Adrenal gland (tissue), 12 donors: Measurements from ENCODE around the gene MAST4. TPM values are rescaled to one million over a fixed set of nuclear protein-coding genes. Genes with fewer than 3 reads are reported as not detected.

ENCODE experiments used
- DNase-seq, 7 donors: peaks; one replicate each; pipeline ENCODE4 v3.0.0-alpha.2; 2019 to 2020
- H3K27ac ChIP-seq, 5 donors: fragments of 200-600 bp; sonication (generic) in 4 of 5; 1 replicate in 3 of 5; 2 replicates in 2 of 5; pipeline versions ENCODE4 v1.5.1 to v1.8.0; 2016 to 2020; ENCODE audit warnings: mild to moderate bottlenecking in 1 of 5
- H3K27me3 ChIP-seq: fragments of 200-600 bp; 2 replicates; pipeline ENCODE4 v1.8.0; 2021
- H3K36me3 ChIP-seq, 2 donors: fragments of 200-600 bp; replicated peaks in 1 of 2; 1 replicate in 1 of 2; 2 replicates in 1 of 2; pipeline versions ENCODE4 v1.5.1 to v1.8.0; 2018 to 2022
- H3K4me1 ChIP-seq, 2 donors: fragments of 200-600 bp; replicated peaks in 1 of 2; 1 replicate in 1 of 2; 2 replicates in 1 of 2; pipeline versions ENCODE4 v1.5.1 to v1.8.0; 2018 to 2021
- H3K4me3 ChIP-seq, 4 donors: fragments of 200-600 bp; sonication (generic) in 3 of 4; one replicate each; pipeline ENCODE4 v1.5.1; 2016 to 2018
- H3K9me3 ChIP-seq, 3 donors: fragments of 200-600 bp; sonication (generic) in 1 of 3; replicated peaks in 1 of 3; 1 replicate in 2 of 3; 2 replicates in 1 of 3; pipeline versions ENCODE4 v1.5.1 to v1.8.0; 2016 to 2021
- CTCF ChIP-seq, 6 experiments: fragments of 450-650 bp in 4 of 6; fragments of 200-600 bp in 2 of 6; sonication (generic) in 1 of 6; IDR thresholded peaks; 1 replicate in 5 of 6; 2 replicates in 1 of 6; pipeline versions ENCODE4 v1.5.1 to v1.8.0; 2016 to 2021; ENCODE audit warnings: antibody characterized with exemption in 6 of 6, mild to moderate bottlenecking in 2 of 6, moderate library complexity in 1 of 6
- POLR2A ChIP-seq, 2 donors: fragments of 450-650 bp; IDR thresholded peaks; one replicate each; pipeline ENCODE4 v1.6.1; 2017; ENCODE audit warnings: antibody characterized with exemption in 2 of 2, mild to moderate bottlenecking in 2 of 2, moderate library complexity in 1 of 2
- WGBS, 4 donors: extraction: QIAGEN DNeasy Blood & Tissue Kit in 2 of 4; methylation state at CpG; one replicate each; pipeline versions ENCODE4 v1.1.5 to v1.1.7; 2013 to 2017; 5-methylcytosine and 5-hydroxymethylcytosine counted together
- intact Hi-C, 2 donors: fragments of 100-400 bp; cut with DNase I; formaldehyde crosslinking; loops; one replicate each; pipeline versions ENCODE4 v1.14.1 to v1.15.0; 2022 to 2023
- polyA plus RNA-seq, 3 donors: library from polyadenylated mRNA; stranded (reverse); fragments of 200-250 nt in 2 of 3; fragments of 350-450 nt in 1 of 3; fragmentation: Illumina TruSeq in 1 of 3; extraction: RNeasy Lipid Tissue Mini Kit (QIAGEN cat#74804) in 1 of 3; gene quantifications; one replicate each; pipeline ENCODE4 v1.2.3, GENCODE V29; 2013 to 2014
- total RNA-seq, 9 donors: library from RNA; depleted of rRNA in 4 of 9; stranded (reverse); fragments of >200 nt in 4 of 9; fragments of 120-200 nt in 1 of 9; fragmentation: NEBNext Ultra II Directional in 1 of 9; extraction: Animal tissue kit (Norgen Biotek cat#: 25700) in 1 of 9; gene quantifications; one replicate each; pipeline versions ENCODE4 v1.1.0 to v1.2.4, GENCODE V29; 2013 to 2023
- donor health status: healthy with polysubstance abuse.
- donor health status: Bipolar disorder and iron deficiency.
- donor health status: DM: yes; HTN: yes; CAD: no.
- donor health status: DM: no; HTN: no; CAD: no.
- donor health status: DM: no; HTN: no; CAD: no.
- donor health status: DM: yes; HTN: yes; CAD: no.

The MAST4 gene
- total and polyA plus RNA-seq, 12 donors, result 12.3 to 95.0 (median 42.8) TPM

GRCh38 chr5:66660396-66660795 lies 64.2 kb downstream of the MAST4 start:
- no peaks in the 10 kb centered on the region for H3K27me3 ChIP-seq
- intact Hi-C loops, result no loop called here
- 88 to 99% (median 92%) methylated on average over 1 of the region's 1 CpG for WGBS, 4 donors
- peaks cover 0 to 11% of the 10 kb centered on the region in 2 donors for H3K4me1 ChIP-seq
- TF ChIP-seq CTCF (IDR thresholded peaks at IDR 0.05) (no peak), POLR2A (IDR thresholded peaks at IDR 0.05) (no peak)
- H3K9me3 ChIP-seq, result no peaks in the 10 kb centered on the region
- H3K4me3 ChIP-seq, result no peak overlapping the region
- no peak overlapping the region for H3K27ac ChIP-seq
- no peaks in the 10 kb centered on the region for H3K36me3 ChIP-seq
- DNase-seq, result no peak

- Histone ChIP-seq H3K27me3 (no peaks in the 10 kb centered on the region), H3K4me3 (no peak overlapping the region), H3K9me3 (no peaks in the 10 kb centered on the region), H3K27ac (no peak overlapping the region), H3K36me3 (no peaks in the 10 kb centered on the region), H3K4me1 (peaks cover 0 to 6% of the 10 kb centered on the region in 2 donors)
- WGBS, 4 donors, result 63 to 73% (median 63%) methylated on average over 3 of the region's 3 CpGs
- peak in 6 of 7 donors; percentile 43 to 79 (median 57) for DNase-seq
- TF ChIP-seq POLR2A (IDR thresholded peaks at IDR 0.05) (no peak), CTCF (IDR thresholded peaks at IDR 0.05) (no peak)
- intact Hi-C loops, result no loop called here
Measured at GRCh38 chr5:66661149-66661548, 65.0 kb downstream of the MAST4 start.

- 71 to 78% (median 73%) methylated on average over 3 of the region's 3 CpGs for WGBS, 4 donors
- TF ChIP-seq POLR2A (IDR thresholded peaks at IDR 0.05) (no peak), CTCF (IDR thresholded peaks at IDR 0.05) (no peak)
- Histone ChIP-seq H3K4me1 (peaks cover 0 to 1% of the 10 kb centered on the region in 2 donors), H3K27me3 (no peaks in the 10 kb centered on the region), H3K36me3 (no peaks in the 10 kb centered on the region), H3K9me3 (no peaks in the 10 kb centered on the region), H3K4me3 (no peak overlapping the region), H3K27ac (no peak overlapping the region)
- intact Hi-C loops, result no loop called here
- DNase-seq, result no peak
Measured at GRCh38 chr5:66666778-66667177, 70.6 kb downstream of the MAST4 start.

GRCh38 chr5:66669086-66669861 lies 73.1 kb downstream of the MAST4 start:
- Histone ChIP-seq H3K36me3 (no peaks in the 10 kb centered on the region), H3K9me3 (no peaks in the 10 kb centered on the region), H3K4me1 (no peaks in the 10 kb centered on the region), H3K27me3 (no peaks in the 10 kb centered on the region), H3K4me3 (no peak overlapping the region), H3K27ac (no peak overlapping the region)
- 88 to 90% (median 89%) methylated on average over 5 of the region's 5 CpGs for WGBS, 4 donors
- no peak for TF ChIP-seq CTCF (IDR thresholded peaks at IDR 0.05)
- no peak for TF ChIP-seq POLR2A (IDR thresholded peaks at IDR 0.05)
- no peak for DNase-seq
- intact Hi-C loops, result no loop called here
